ENCODE measurements around the gene TULP3. TPM values are rescaled to one million over a fixed set of nuclear protein-coding genes. Genes with fewer than 3 reads are reported as not detected.

The TULP3 gene
- total RNA-seq, 1 donor = 43.4 TPM

- peak overlapping the region; percentile 62 for H2AFZ ChIP-seq (ENCODE audit: low read length)
- TF ChIP-seq CTCF (IDR thresholded peaks at IDR 0.05; ENCODE audit: extremely low read depth, low read depth, low read length) = no peak
- peaks cover 34% of the 10 kb centered on the region for H3K79me2 ChIP-seq (ENCODE audit: insufficient read depth, low read length)
- peak; percentile 97 for DNase-seq (ENCODE audit: insufficient read length, low spot score, missing footprints)
- H3K27ac ChIP-seq (ENCODE audit: low read depth, low read length) = peak overlapping the region; percentile 48
- H3K4me2 ChIP-seq (ENCODE audit: insufficient read depth, low read length) = peak overlapping the region; percentile 91
- no peaks in the 10 kb centered on the region for H3K9me3 ChIP-seq (ENCODE audit: low read depth, low read length)
- peaks cover 29% of the 10 kb centered on the region for H4K20me1 ChIP-seq (ENCODE audit: insufficient read depth, low read length)
- no peaks in the 10 kb centered on the region for H3K36me3 ChIP-seq (ENCODE audit: insufficient read depth, low read length)
- peak overlapping the region; percentile 75 for H3K4me3 ChIP-seq (ENCODE audit: insufficient read depth, low read length)
- no peaks in the 10 kb centered on the region for H3K27me3 ChIP-seq (ENCODE audit: insufficient read depth, low read length)
- H3K4me1 ChIP-seq (ENCODE audit: insufficient read depth, low read length) = peaks cover 39% of the 10 kb centered on the region
Observed at GRCh38 chr12:2959505-2960389, 69.1 kb downstream of the TULP3 start.

- peak; percentile 94 for DNase-seq (ENCODE audit: insufficient read length, low spot score, missing footprints)
- peak overlapping the region; percentile 62 for H2AFZ ChIP-seq (ENCODE audit: low read length)
- no peak for TF ChIP-seq CTCF (IDR thresholded peaks at IDR 0.05; ENCODE audit: extremely low read depth, low read depth, low read length)
- peaks cover 39% of the 10 kb centered on the region for H3K4me1 ChIP-seq (ENCODE audit: insufficient read depth, low read length)
- peaks cover 41% of the 10 kb centered on the region for H3K79me2 ChIP-seq (ENCODE audit: insufficient read depth, low read length)
- H3K4me3 ChIP-seq (ENCODE audit: insufficient read depth, low read length) = peak overlapping the region; percentile 75
- H3K27me3 ChIP-seq (ENCODE audit: insufficient read depth, low read length) = no peaks in the 10 kb centered on the region
- no peaks in the 10 kb centered on the region for H3K36me3 ChIP-seq (ENCODE audit: insufficient read depth, low read length)
- peak overlapping the region; percentile 91 for H3K4me2 ChIP-seq (ENCODE audit: insufficient read depth, low read length)
- H3K27ac ChIP-seq (ENCODE audit: low read depth, low read length) = peak overlapping the region; percentile 48
- peaks cover 34% of the 10 kb centered on the region for H4K20me1 ChIP-seq (ENCODE audit: insufficient read depth, low read length)
- no peaks in the 10 kb centered on the region for H3K9me3 ChIP-seq (ENCODE audit: low read depth, low read length)
Observed at GRCh38 chr12:2960390-2960956, 69.8 kb downstream of the TULP3 start.

GRCh38 chr12:2960996-2961616 is 70.4 kb downstream of the TULP3 start:
- H3K27ac ChIP-seq (ENCODE audit: low read depth, low read length) = peak overlapping the region; percentile 48
- no peak for TF ChIP-seq CTCF (IDR thresholded peaks at IDR 0.05; ENCODE audit: extremely low read depth, low read depth, low read length)
- H2AFZ ChIP-seq (ENCODE audit: low read length) = no peak overlapping the region
- DNase-seq (ENCODE audit: insufficient read length, low spot score, missing footprints) = peak; percentile 75
- peak overlapping the region; percentile 91 for H3K4me2 ChIP-seq (ENCODE audit: insufficient read depth, low read length)
- no peaks in the 10 kb centered on the region for H3K27me3 ChIP-seq (ENCODE audit: insufficient read depth, low read length)
- no peaks in the 10 kb centered on the region for H3K9me3 ChIP-seq (ENCODE audit: low read depth, low read length)
- H3K4me1 ChIP-seq (ENCODE audit: insufficient read depth, low read length) = peaks cover 39% of the 10 kb centered on the region
- H3K4me3 ChIP-seq (ENCODE audit: insufficient read depth, low read length) = peak overlapping the region; percentile 75
- H4K20me1 ChIP-seq (ENCODE audit: insufficient read depth, low read length) = peaks cover 39% of the 10 kb centered on the region
- no peaks in the 10 kb centered on the region for H3K36me3 ChIP-seq (ENCODE audit: insufficient read depth, low read length)
- H3K79me2 ChIP-seq (ENCODE audit: insufficient read depth, low read length) = peaks cover 45% of the 10 kb centered on the region

- H3K4me1 ChIP-seq (ENCODE audit: insufficient read depth, low read length) = peaks cover 39% of the 10 kb centered on the region
- DNase-seq (ENCODE audit: insufficient read length, low spot score, missing footprints) = peak; percentile 49
Observed at GRCh38 chr12:2961705-2962104, 71.0 kb downstream of the TULP3 start.

More at GRCh38 chr12:2961705-2962104, 71.0 kb downstream of the TULP3 start:
- H4K20me1 ChIP-seq (ENCODE audit: insufficient read depth, low read length) = peaks cover 40% of the 10 kb centered on the region
- no peaks in the 10 kb centered on the region for H3K9me3 ChIP-seq (ENCODE audit: low read depth, low read length)
- peak overlapping the region; percentile 48 for H3K27ac ChIP-seq (ENCODE audit: low read depth, low read length)
- H3K27me3 ChIP-seq (ENCODE audit: insufficient read depth, low read length) = no peaks in the 10 kb centered on the region
- peaks cover 50% of the 10 kb centered on the region for H3K79me2 ChIP-seq (ENCODE audit: insufficient read depth, low read length)
- no peak overlapping the region for H2AFZ ChIP-seq (ENCODE audit: low read length)
- no peak for TF ChIP-seq CTCF (IDR thresholded peaks at IDR 0.05; ENCODE audit: extremely low read depth, low read depth, low read length)
- peak overlapping the region; percentile 75 for H3K4me3 ChIP-seq (ENCODE audit: insufficient read depth, low read length)
- H3K4me2 ChIP-seq (ENCODE audit: insufficient read depth, low read length) = peak overlapping the region; percentile 91
- H3K36me3 ChIP-seq (ENCODE audit: insufficient read depth, low read length) = no peaks in the 10 kb centered on the region

All from osteoblast (primary cell).